GM12874 (cell line): ENCODE data around the gene RAB22A.

Experiments
- TF ChIP-seq, protein P1 (sequence below): IDR thresholded peaks from 2 replicates; pipeline ENCODE4 v1.5.1; 2011; ENCODE audit warnings: low read depth, mild to moderate bottlenecking, control low read depth, low read length, moderate library complexity; ENCODE audit not compliant: insufficient read depth

The RAB22A gene

DNA sequence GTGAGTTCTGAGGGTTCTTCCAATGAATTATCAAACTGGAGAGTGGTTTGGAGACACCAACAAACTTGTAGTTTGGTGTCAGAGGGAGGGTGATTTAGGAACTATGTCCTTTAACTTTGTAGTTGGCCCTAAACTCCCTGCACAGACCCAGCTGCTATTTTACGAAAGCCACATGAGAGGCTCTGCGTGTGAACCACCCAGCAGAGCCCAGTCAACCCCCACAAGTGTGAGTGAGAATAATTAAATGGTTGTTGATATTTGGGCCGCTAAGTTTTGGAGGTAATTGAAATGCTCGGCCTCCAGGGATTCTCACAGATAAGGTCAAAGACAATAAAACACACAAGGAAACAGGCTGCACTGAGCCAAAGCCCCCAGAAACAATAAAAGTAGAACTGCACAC is 72.6 kb downstream of the RAB22A start:
- TF ChIP-seq, protein P1, sequence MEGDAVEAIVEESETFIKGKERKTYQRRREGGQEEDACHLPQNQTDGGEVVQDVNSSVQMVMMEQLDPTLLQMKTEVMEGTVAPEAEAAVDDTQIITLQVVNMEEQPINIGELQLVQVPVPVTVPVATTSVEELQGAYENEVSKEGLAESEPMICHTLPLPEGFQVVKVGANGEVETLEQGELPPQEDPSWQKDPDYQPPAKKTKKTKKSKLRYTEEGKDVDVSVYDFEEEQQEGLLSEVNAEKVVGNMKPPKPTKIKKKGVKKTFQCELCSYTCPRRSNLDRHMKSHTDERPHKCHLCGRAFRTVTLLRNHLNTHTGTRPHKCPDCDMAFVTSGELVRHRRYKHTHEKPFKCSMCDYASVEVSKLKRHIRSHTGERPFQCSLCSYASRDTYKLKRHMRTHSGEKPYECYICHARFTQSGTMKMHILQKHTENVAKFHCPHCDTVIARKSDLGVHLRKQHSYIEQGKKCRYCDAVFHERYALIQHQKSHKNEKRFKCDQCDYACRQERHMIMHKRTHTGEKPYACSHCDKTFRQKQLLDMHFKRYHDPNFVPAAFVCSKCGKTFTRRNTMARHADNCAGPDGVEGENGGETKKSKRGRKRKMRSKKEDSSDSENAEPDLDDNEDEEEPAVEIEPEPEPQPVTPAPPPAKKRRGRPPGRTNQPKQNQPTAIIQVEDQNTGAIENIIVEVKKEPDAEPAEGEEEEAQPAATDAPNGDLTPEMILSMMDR: no peak

DNA sequence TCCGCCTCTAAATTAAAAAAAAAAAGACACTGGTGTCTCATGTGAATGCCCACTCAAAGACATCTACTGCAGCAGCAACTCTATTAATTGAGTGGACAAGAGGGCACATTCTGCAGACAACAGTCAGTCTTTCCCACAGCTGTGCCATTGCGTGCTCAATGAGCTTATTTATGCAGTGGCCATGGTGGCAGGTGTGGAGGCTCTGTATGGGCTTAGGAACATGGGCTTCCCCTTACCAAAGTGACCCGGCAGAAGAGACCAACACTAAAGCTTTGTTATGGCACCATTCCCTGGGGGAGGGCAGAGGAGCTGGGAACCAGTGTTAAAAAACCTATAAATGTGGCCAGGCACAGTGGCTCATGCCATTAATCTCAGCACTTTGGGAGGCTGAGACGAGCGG is 75.3 kb downstream of the RAB22A start:
- TF ChIP-seq, protein P1: no peak

DNA sequence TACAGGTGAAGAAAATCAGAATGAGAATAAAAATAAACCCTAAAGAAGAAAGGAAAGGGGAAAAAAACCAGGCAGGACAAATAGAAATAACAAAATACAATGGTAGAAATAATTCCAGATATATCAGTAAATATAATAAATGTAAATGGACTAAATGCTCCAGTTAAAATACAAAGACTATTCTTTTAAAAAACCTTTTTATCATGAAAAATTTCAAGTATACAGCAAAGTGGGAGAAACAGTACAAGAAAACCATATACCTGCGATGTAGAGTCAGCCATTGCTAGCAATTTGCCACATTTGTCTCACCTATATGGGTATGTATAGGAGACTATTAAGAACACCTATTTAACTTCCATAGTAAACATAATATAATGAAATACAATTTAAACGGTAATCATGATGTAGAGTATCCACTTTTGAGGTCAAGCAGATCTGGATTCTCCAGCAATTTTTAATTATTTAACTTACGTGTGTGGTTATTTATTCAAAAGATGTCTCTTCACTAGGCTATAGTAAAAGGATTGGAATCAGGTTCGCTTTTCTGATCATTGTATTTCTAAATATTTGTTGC is 78.6 kb downstream of the RAB22A start:
- TF ChIP-seq, protein P1: no peak

DNA sequence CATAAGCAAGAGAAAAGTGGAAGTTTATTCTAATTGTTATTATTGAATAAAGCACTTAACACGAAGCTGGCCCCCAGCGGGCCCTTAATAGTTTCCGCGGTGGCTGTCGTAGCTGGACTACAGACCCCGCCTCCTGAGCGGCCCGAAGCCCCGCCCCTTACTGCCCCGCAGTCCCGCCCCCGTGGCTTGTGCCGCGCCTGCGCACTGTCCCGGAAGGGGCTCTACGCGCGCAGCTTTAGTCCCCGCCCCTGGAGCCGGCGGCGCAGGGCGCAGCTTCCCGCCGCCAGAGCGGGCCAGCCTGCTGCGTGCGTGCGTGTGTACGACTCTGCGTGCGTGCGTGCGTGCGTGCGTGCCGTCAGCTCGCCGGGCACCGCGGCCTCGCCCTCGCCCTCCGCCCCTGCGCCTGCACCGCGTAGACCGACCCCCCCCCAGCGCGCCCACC is 79.4 kb downstream of the RAB22A start, which contains the start of gene VAPB:
VAPB (plus strand) TSS at position 348 of the 442 bp plus-strand sequence. CDS start 231 bp downstream, outside the sequence.
- TF ChIP-seq, protein P1: no peak

DNA sequence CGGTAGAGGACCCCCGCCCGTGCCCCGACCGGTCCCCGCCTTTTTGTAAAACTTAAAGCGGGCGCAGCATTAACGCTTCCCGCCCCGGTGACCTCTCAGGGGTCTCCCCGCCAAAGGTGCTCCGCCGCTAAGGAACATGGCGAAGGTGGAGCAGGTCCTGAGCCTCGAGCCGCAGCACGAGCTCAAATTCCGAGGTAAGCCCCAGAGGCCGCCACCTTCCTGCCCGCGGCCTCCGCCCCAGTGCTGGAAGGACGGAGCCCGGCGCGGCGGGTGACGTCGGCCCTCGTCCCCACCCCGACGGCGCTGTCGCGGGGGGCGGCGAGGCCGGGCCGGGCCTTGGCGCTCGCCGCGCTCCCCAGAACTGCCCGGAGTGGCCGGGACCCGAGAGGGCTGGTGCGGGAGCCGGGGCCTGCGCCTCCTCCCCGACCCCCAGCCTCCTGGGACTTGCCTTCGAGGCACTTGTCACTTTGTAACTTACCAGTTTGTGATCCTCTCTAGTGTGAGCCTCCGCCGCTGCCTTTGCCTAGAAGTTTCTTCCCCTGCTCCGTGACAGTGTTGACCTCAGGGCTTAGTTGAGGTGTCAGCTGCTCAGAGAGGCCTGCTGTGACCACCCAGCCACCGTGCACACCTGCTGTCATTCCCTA is 79.9 kb downstream of the RAB22A start:
- TF ChIP-seq, protein P1: no peak

DNA sequence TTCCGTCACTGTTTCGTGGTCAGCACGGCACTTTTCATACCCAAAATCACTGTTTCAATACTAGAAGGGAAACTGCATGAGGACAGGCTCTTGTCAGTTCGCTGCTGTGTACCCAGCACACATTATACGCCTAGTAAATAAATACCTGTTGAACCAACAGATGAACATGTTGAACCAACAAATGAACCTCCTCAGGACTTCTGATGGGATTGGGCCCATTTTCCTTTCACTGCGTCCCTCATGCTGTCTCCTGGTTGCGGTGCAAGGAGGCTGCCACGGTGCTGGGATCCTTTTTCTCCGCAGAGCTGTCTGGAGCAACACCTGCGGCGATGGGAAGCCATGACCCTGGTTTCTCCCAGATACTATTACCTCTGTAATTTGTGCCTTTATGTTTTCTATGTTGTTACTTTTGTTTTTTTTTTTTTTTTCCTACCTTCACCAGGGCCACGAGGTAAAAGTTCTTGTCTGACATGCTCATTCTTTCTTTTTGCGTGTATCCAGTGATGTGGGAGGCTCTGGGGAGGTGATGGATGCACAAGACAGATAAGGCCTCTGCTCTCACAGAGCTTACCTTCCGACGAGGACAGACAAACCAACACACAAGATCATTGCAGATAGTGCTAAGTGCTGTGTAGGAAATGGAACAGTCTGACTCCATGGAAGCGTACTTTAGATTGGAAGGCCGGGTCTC is 80.6 kb downstream of the RAB22A start:
- TF ChIP-seq, protein P1: no peak

DNA sequence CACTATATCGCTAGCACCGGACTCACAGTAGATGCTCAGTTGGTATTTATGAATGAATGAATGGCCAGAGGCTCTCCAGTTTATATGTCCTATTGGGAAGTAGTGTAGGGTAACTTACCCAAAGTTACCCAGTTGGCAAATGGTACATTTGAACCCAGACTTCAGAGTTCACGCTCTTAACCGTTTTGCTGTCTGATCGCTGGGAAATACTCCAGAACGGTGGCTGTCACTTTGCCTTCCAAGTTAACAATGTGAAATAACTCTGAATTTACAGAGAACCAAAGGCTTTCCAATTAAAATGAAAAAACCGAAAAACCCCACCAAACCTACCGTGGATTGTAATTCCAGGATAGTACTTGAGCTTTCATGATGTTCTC is 81.1 kb downstream of the RAB22A start:
- TF ChIP-seq, protein P1: no peak
